IMR-90 (cell line): ENCODE data around the gene SLC2A8. TPM values are rescaled to one million over a fixed set of nuclear protein-coding genes. Genes with fewer than 3 reads are reported as not detected.

Experiments
- ATAC-seq: fragments of 200-7000 bp; cut with Tn5 transposase; 2 replicates; pipeline ENCODE4 v1.9.1; 2020; ENCODE audit warnings: low read depth, mild to moderate bottlenecking, moderate library complexity
- BruUV-seq: library from RNA; stranded (reverse); fragments of 400-500 nt; replicated peaks from 2 replicates; lab custom pipeline; 2021; lab: Mats Ljungman, UMichigan
- CTCF ChIA-PET: fragments of 300-600 bp; formaldehyde crosslinking; extraction: SDS; loops from one replicate; lab custom pipeline; 2021; ENCODE audit warnings: antibody characterized with exemption; lab: Yijun Ruan, JAX
- POLR2A ChIA-PET: fragments of 300-600 bp; sonication (Branson Sonifier 250); formaldehyde crosslinking; loops from one replicate; lab custom pipeline; 2022; ENCODE audit warnings: antibody characterized with exemption; ENCODE audit not compliant: unreplicated experiment; lab: Charles Lee
- DNase-seq: peaks from one replicate; pipeline ENCODE4 v3.0.0; 2013
- H2AFZ ChIP-seq: replicated peaks from 2 replicates; pipeline ENCODE3; 2013; ENCODE audit warnings: low read length, mild to moderate bottlenecking; ENCODE audit not compliant: poor library complexity
- H2AK5ac ChIP-seq: 2 replicates; pipeline ENCODE4 v1.6.1; 2013; ENCODE audit warnings: low read depth, low read length, inconsistent platforms
- H2AK9ac ChIP-seq: replicated peaks from 2 replicates; pipeline ENCODE3; 2013; ENCODE audit warnings: mild to moderate bottlenecking, low read depth, low read length, moderate library complexity; ENCODE audit not compliant: poor library complexity
- H2BK120ac ChIP-seq: 2 replicates; pipeline ENCODE4 v1.6.1; 2013; ENCODE audit warnings: low read depth, low read length, inconsistent platforms
- H2BK15ac ChIP-seq: 3 replicates; pipeline ENCODE4 v1.6.1; 2013; ENCODE audit warnings: low read depth, low read length, inconsistent platforms
- H2BK20ac ChIP-seq: 2 replicates; pipeline ENCODE4 v1.6.1; 2013; ENCODE audit warnings: low read depth, mild to moderate bottlenecking, inconsistent platforms, low read length, moderate library complexity
- H2BK5ac ChIP-seq: 2 replicates; pipeline ENCODE4 v1.6.1; 2013; ENCODE audit warnings: mild to moderate bottlenecking, low read depth, low read length, inconsistent platforms; ENCODE audit not compliant: poor library complexity, severe bottlenecking
- H3K14ac ChIP-seq: replicated peaks from 2 replicates; pipeline ENCODE4 v1.6.1; 2013; ENCODE audit warnings: low read depth, low read length, inconsistent platforms
- H3K18ac ChIP-seq: 2 replicates; pipeline ENCODE4 v1.6.1; 2013; ENCODE audit warnings: low read depth, low read length, control low read depth
- H3K23ac ChIP-seq: 2 replicates; pipeline ENCODE4 v1.6.1; 2013; ENCODE audit warnings: low read depth, low read length, inconsistent platforms
- H3K27ac ChIP-seq: 2 replicates; pipeline ENCODE4 v1.5.1; 2013; ENCODE audit warnings: mild to moderate bottlenecking, control low read depth, low read length; ENCODE audit not compliant: insufficient read depth
- H3K27me3 ChIP-seq: 2 replicates; pipeline ENCODE4 v1.6.1; 2013; ENCODE audit warnings: low read length; ENCODE audit not compliant: control insufficient read depth, insufficient read depth
- H3K36me3 ChIP-seq: 2 replicates; pipeline ENCODE4 v1.6.1; 2013; ENCODE audit warnings: low read length, mixed read lengths; ENCODE audit not compliant: control insufficient read depth, insufficient read depth
- H3K4ac ChIP-seq: 2 replicates; pipeline ENCODE4 v1.6.1; 2013; ENCODE audit warnings: low read depth, low read length, inconsistent platforms
- H3K4me1 ChIP-seq: 2 replicates; pipeline ENCODE4 v1.6.1; 2013; ENCODE audit warnings: low read length, mixed read lengths; ENCODE audit not compliant: control insufficient read depth, insufficient read depth
- H3K4me2 ChIP-seq: 2 replicates; pipeline ENCODE4 v1.6.1; 2013; ENCODE audit warnings: low read depth, mild to moderate bottlenecking, control low read depth, low read length, moderate library complexity
- H3K4me3 ChIP-seq: 2 replicates; pipeline ENCODE4 v1.5.1; 2013; ENCODE audit warnings: low read depth, mild to moderate bottlenecking, control low read depth, low read length, moderate library complexity; ENCODE audit not compliant: insufficient read depth
- H3K56ac ChIP-seq: 2 replicates; pipeline ENCODE4 v1.6.1; 2013; ENCODE audit warnings: low read length, inconsistent platforms; ENCODE audit not compliant: insufficient read depth; ENCODE audit errors: extremely low read depth
- H3K79me1 ChIP-seq, 2 experiments: 2 replicates each; pipeline ENCODE4 v1.6.1; 2013; ENCODE audit warnings: low read length in 2 of 2, inconsistent platforms in 1 of 2, low read depth in 1 of 2
- H3K9ac ChIP-seq: 2 replicates; pipeline ENCODE4 v1.6.1; 2013; ENCODE audit warnings: low read depth, low read length, control low read depth
- H3K9me1 ChIP-seq: 2 replicates; pipeline ENCODE4 v1.6.1; 2013; ENCODE audit warnings: low read length, inconsistent platforms; ENCODE audit not compliant: insufficient read depth
- H3K9me3 ChIP-seq: 2 replicates; pipeline ENCODE4 v1.6.1; 2013; ENCODE audit warnings: low read length; ENCODE audit not compliant: control insufficient read depth, insufficient read depth
- H4K20me1 ChIP-seq: 2 replicates; pipeline ENCODE4 v1.6.1; 2013; ENCODE audit warnings: low read length, inconsistent platforms; ENCODE audit not compliant: insufficient read depth
- H4K5ac ChIP-seq: 2 replicates; pipeline ENCODE4 v1.6.1; 2013; ENCODE audit warnings: mild to moderate bottlenecking, low read depth, low read length, control low read depth
- H4K8ac ChIP-seq, 2 experiments: 2 replicates each; pipeline ENCODE4 v1.6.1; 2013; ENCODE audit warnings: low read depth in 2 of 2, low read length in 2 of 2, control low read depth in 1 of 2, inconsistent platforms in 1 of 2
- H4K91ac ChIP-seq: 2 replicates; pipeline ENCODE4 v1.6.1; 2013; ENCODE audit warnings: low read depth, low read length, inconsistent platforms; ENCODE audit not compliant: insufficient read depth
- BHLHE40 ChIP-seq: fragments of 150-350 bp; IDR thresholded peaks from 2 replicates; pipeline ENCODE4 v1.6.1; 2016; ENCODE audit warnings: mild to moderate bottlenecking, low read depth, low read length
- CEBPB ChIP-seq: IDR thresholded peaks from 2 replicates; pipeline ENCODE4 v1.6.1; 2012; ENCODE audit warnings: low read depth, low read length, improper control_type of control experiment
- CHD1 ChIP-seq: IDR thresholded peaks from 2 replicates; pipeline ENCODE4 v1.6.1; 2012; ENCODE audit warnings: low read depth, low read length, improper control_type of control experiment
- CTCF ChIP-seq: conservative IDR thresholded peaks from 2 replicates; pipeline ENCODE4 v1.5.1; 2012; ENCODE audit warnings: mild to moderate bottlenecking, low read depth, low read length, improper control_type of control experiment
- FOS ChIP-seq: fragments of 150-350 bp; IDR thresholded peaks from 2 replicates; pipeline ENCODE4 v1.6.1; 2016; ENCODE audit warnings: low read depth, low read length
- MAFK ChIP-seq: IDR thresholded peaks from 2 replicates; pipeline ENCODE4 v1.6.1; 2012; ENCODE audit warnings: low read depth, low read length, improper control_type of control experiment
- MAZ ChIP-seq: IDR thresholded peaks from 2 replicates; pipeline ENCODE4 v1.6.1; 2012; ENCODE audit warnings: low read depth, mild to moderate bottlenecking, low read length, improper control_type of control experiment, moderate library complexity, borderline replicate concordance
- MXI1 ChIP-seq: IDR thresholded peaks from 2 replicates; pipeline ENCODE4 v1.6.1; 2012; ENCODE audit warnings: low read depth, mild to moderate bottlenecking, low read length, moderate library complexity, borderline replicate concordance
- NFE2L2 ChIP-seq: fragments of 150-350 bp; IDR thresholded peaks from 2 replicates; pipeline ENCODE4 v1.6.1; 2016; ENCODE audit warnings: low read depth, mild to moderate bottlenecking, low read length
- POLR2A ChIP-seq: IDR thresholded peaks from 2 replicates; pipeline ENCODE4 v1.6.1; 2012; ENCODE audit warnings: mild to moderate bottlenecking, low read depth, low read length
- RAD21 ChIP-seq: IDR thresholded peaks from 2 replicates; pipeline ENCODE4 v1.6.1; 2012; ENCODE audit warnings: low read length, improper control_type of control experiment
- RCOR1 ChIP-seq: IDR thresholded peaks from 2 replicates; pipeline ENCODE4 v1.6.1; 2012; ENCODE audit warnings: mild to moderate bottlenecking, low read length, improper control_type of control experiment; ENCODE audit not compliant: insufficient replicate concordance
- RFX5 ChIP-seq: IDR thresholded peaks from 2 replicates; pipeline ENCODE4 v1.8.0; 2012; ENCODE audit warnings: low read depth, mild to moderate bottlenecking, low read length, moderate library complexity
- SMC3 ChIP-seq: fragments of 150-350 bp; IDR thresholded peaks from 2 replicates; pipeline ENCODE4 v1.6.1; 2016; ENCODE audit warnings: low read depth, mild to moderate bottlenecking, antibody characterized with exemption, low read length, moderate library complexity
- USF2 ChIP-seq: fragments of 150-350 bp; IDR thresholded peaks from 2 replicates; pipeline ENCODE4 v1.6.1; 2017; ENCODE audit warnings: mild to moderate bottlenecking, antibody characterized with exemption, low read length, low read depth
- WGBS, 2 experiments: methylation state at CpG; one replicate each; pipeline versions ENCODE4 v1.1.5 to v1.1.7; 2013; ENCODE audit warnings: missing lambda C conversion rate in 2 of 2; ENCODE audit not compliant: insufficient read length in 1 of 2; ENCODE audit errors: extremely low coverage in 2 of 2; 5-methylcytosine and 5-hydroxymethylcytosine counted together
- dilution Hi-C: fragments of 300-500 bp; cut with HindIII; formaldehyde crosslinking; loops from one replicate; pipeline ENCODE4 v1.14.3; 2018; ENCODE audit warnings: low sequenced_read_pairs; ENCODE audit not compliant: unreplicated experiment
- in situ Hi-C: fragments of 300-500 bp; cut with MboI; formaldehyde crosslinking; loops from 3 replicates; pipeline ENCODE4 v1.14.3; 2019; ENCODE audit warnings: low sequenced_read_pairs, inconsistent platforms, mixed read lengths
- intact Hi-C: fragments of 100-400 bp; cut with micrococcal nuclease; formaldehyde crosslinking; loops from 2 replicates; pipeline ENCODE4 v1.10.0; 2022
- polyA plus RNA-seq, 3 experiments: library from polyadenylated mRNA; depleted of rRNA; stranded (reverse); fragments of >200 nt; gene quantifications; 2 replicates each; pipeline ENCODE4 v1.2.3, GENCODE V29; 2012; ENCODE audit warnings: low replicate concordance in 1 of 3
- total RNA-seq: library from RNA; depleted of rRNA; stranded (reverse); fragments of >200 nt; gene quantifications from 2 replicates; pipeline ENCODE4 v1.2.3, GENCODE V29; 2012
- TF ChIP-seq, protein P1 (sequence below): fragments of 150-350 bp; IDR thresholded peaks from 2 replicates; pipeline ENCODE4 v1.6.1; 2016; ENCODE audit warnings: low read depth, mild to moderate bottlenecking, low read length, moderate library complexity, borderline replicate concordance

SLC2A8 gene
- total and polyA plus RNA-seq, 2 of the 4 experiments (the other 2 are of a cell fraction) = 9.0 to 12.0 TPM

DNA sequence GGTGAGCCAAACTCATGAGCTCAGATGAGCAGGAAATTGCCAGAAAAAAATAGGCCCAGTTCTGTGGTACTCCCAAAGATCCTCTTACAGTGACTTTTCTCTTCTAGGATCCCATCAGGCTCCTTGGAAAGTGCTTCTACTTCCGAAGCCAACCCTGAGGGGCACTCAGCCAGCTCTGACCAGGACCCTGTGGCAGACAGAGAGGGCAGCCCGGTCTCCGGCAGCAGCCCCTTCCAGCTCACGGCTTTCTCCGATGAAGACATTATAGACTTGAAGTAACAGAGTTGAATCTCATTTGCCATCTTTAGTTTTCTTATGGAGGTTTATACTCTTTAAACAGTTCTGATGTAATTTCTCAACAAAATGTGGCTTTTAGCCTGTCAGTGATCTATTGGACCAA is 4.0 kb upstream of the SLC2A8 start:
- Histone ChIP-seq H3K56ac (no peak overlapping the region), H3K9ac (no peak overlapping the region), H3K23ac (no peak overlapping the region), H4K5ac (no peak overlapping the region), H3K4me2 (no peak overlapping the region), H2BK15ac (no peak overlapping the region), H3K14ac (no peak overlapping the region), H4K91ac (no peak overlapping the region), H2AFZ (no peak overlapping the region), H4K8ac (no peak overlapping the region), H2AK5ac (no peak overlapping the region), H3K4me1 (peaks cover 5% of the 10 kb centered on the region), H3K4me3 (no peak overlapping the region), H3K27me3 (peaks cover 5% of the 10 kb centered on the region; the same call in 1 of the 2 replicates), H3K79me1 (peaks cover 0 to 2% of the 10 kb centered on the region in 2 experiments; a peak in 1 of 4 replicates), H2AK9ac (no peak overlapping the region), H2BK120ac (no peak overlapping the region), H3K18ac (no peak overlapping the region), H2BK5ac (no peak overlapping the region), H3K9me3 (no peaks in the 10 kb centered on the region), H3K27ac (no peak overlapping the region), H2BK20ac (no peak overlapping the region), H4K20me1 (peaks cover 8% of the 10 kb centered on the region), H3K9me1 (peaks cover 11% of the 10 kb centered on the region), H3K4ac (peak overlapping the region; percentile 17; the same call in 1 of the 2 replicates), H3K36me3 (no peaks in the 10 kb centered on the region)
- dilution Hi-C loops (no loop called here), intact Hi-C loops (loop anchor here (10.0 kb wide), 1 partner anchor 108 kb away; no protein-coding TSS in a partner anchor), in situ Hi-C loops (loop anchor here (25.0 kb wide), 1 partner anchor 456 kb away; no protein-coding TSS in a partner anchor)
- WGBS, 2 experiments = 100% methylated on average over 1 of the region's 5 CpGs; no CpG with 5 or more reads in 1 of the 2 experiments
- TF ChIP-seq RCOR1 (no peak), POLR2A (no peak), CTCF (no peak), NFE2L2 (no peak), RAD21 (no peak), CHD1 (no peak), RFX5 (no peak), CEBPB (no peak), USF2 (no peak), FOS (no peak), SMC3 (no peak), BHLHE40 (no peak), MXI1 (no peak), MAFK (no peak), MAZ (no peak)
- TF ChIP-seq, protein P1, sequence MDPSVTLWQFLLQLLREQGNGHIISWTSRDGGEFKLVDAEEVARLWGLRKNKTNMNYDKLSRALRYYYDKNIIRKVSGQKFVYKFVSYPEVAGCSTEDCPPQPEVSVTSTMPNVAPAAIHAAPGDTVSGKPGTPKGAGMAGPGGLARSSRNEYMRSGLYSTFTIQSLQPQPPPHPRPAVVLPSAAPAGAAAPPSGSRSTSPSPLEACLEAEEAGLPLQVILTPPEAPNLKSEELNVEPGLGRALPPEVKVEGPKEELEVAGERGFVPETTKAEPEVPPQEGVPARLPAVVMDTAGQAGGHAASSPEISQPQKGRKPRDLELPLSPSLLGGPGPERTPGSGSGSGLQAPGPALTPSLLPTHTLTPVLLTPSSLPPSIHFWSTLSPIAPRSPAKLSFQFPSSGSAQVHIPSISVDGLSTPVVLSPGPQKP = no peak
- BruUV-seq = no TSS peak
- ChIA-PET POLR2A (interaction anchor here (0.5 kb wide), 1 partner anchor 45 kb away, joined by 7 read pairs; no protein-coding TSS in a partner anchor), CTCF (no interaction called here)
- ATAC-seq = no peak
- no peak for DNase-seq
